GM04503 (cell line): ENCODE results near the gene HAS3.
"Not testable (repeated sequence)": the region's sequence is repeated elsewhere in the genome, so short reads cannot be mapped to it uniquely, and the experiment has no call there.

Source experiments
- DNase-seq: peaks from one replicate; pipeline ENCODE4 v3.0.0-alpha.2; 2012; ENCODE audit warnings: low read depth

The HAS3 gene

GRCh38 chr16:69116256-69116875 lies 10.9 kb downstream of the HAS3 start:
- no peak for DNase-seq

- no peak for DNase-seq
Observed at GRCh38 chr16:69116906-69117305, 11.5 kb downstream of the HAS3 start.

- no peak for DNase-seq
Observed at GRCh38 chr16:69118468-69118867, 13.0 kb downstream of the HAS3 start.

GRCh38 chr16:69118994-69119393 lies 13.5 kb downstream of the HAS3 start:
- DNase-seq, result no peak

GRCh38 chr16:69119536-69119935 lies 14.1 kb downstream of the HAS3 start:
- no peak for DNase-seq

GRCh38 chr16:69120096-69120664 lies 14.7 kb downstream of the HAS3 start:
- no peak for DNase-seq

- DNase-seq, result no peak
Observed at GRCh38 chr16:69123910-69124309, 18.5 kb downstream of the HAS3 start.

- not testable (repeated sequence) for DNase-seq
Observed at GRCh38 chr16:69124406-69124805, 19.0 kb downstream of the HAS3 start.

GRCh38 chr16:69124961-69125360 lies 19.5 kb downstream of the HAS3 start:
- not testable (repeated sequence) for DNase-seq

- DNase-seq, result no peak
Observed at GRCh38 chr16:69126221-69126620, 20.8 kb downstream of the HAS3 start.

GRCh38 chr16:69126801-69127200 lies 21.3 kb downstream of the HAS3 start:
- not testable (repeated sequence) for DNase-seq

GRCh38 chr16:69127966-69128510 lies 22.6 kb downstream of the HAS3 start:
- no peak for DNase-seq

GRCh38 chr16:69130461-69130860 lies 25.0 kb downstream of the HAS3 start:
- DNase-seq, result no peak

GRCh38 chr16:69131167-69131838 lies 25.9 kb downstream of the HAS3 start:
- DNase-seq, result no peak

GRCh38 chr16:69131839-69132423 lies 26.5 kb downstream of the HAS3 start:
- no peak for DNase-seq

- DNase-seq, result no peak
Observed at GRCh38 chr16:69132424-69133252, 27.2 kb downstream of the HAS3 start, which contains the start of the genes CHTF8 and UTP4. CHTF8 (minus strand) TSS chr16:69132588; CDS start chr16:69121458, 11,130 bp downstream. UTP4 (plus strand) TSS chr16:69132649; CDS start chr16:69133460, 811 bp downstream.

- no peak for DNase-seq
Observed at GRCh38 chr16:69133373-69133954, 28.0 kb downstream of the HAS3 start.

- DNase-seq, result no peak
Observed at GRCh38 chr16:69138608-69139007, 33.2 kb downstream of the HAS3 start.

GRCh38 chr16:69139464-69139863 lies 34.0 kb downstream of the HAS3 start:
- DNase-seq, result not testable (repeated sequence)

- DNase-seq, result no peak
Observed at GRCh38 chr16:69141014-69141413, 35.6 kb downstream of the HAS3 start.

- no peak for DNase-seq
Observed at GRCh38 chr16:69141936-69142335, 36.5 kb downstream of the HAS3 start.
